GM12873 (cell line): ENCODE measurements around the gene RABGGTA.

Source experiments
- CTCF ChIP-seq: IDR thresholded peaks from 2 replicates; pipeline ENCODE4 v1.5.1; 2012; ENCODE audit warnings: low read depth, mild to moderate bottlenecking, moderate library complexity, low read length, control low read depth; ENCODE audit not compliant: insufficient read depth; ENCODE audit errors: missing control alignments

Gene RABGGTA

GRCh38 chr14:24256960-24257359 is 14.4 kb downstream of the RABGGTA start:
- TF ChIP-seq CTCF: no peak

GRCh38 chr14:24255931-24256711 is 15.3 kb downstream of the RABGGTA start:
- TF ChIP-seq CTCF: no peak

GRCh38 chr14:24255438-24255837 is 16.0 kb downstream of the RABGGTA start:
- TF ChIP-seq CTCF: no peak

- TF ChIP-seq CTCF: no peak
Observed at GRCh38 chr14:24254630-24255392, 16.6 kb downstream of the RABGGTA start.

- TF ChIP-seq CTCF: no peak
Observed at GRCh38 chr14:24253936-24254335, 17.5 kb downstream of the RABGGTA start.

- TF ChIP-seq CTCF: no peak
Observed at GRCh38 chr14:24252289-24253124, 18.9 kb downstream of the RABGGTA start.

- no peak for TF ChIP-seq CTCF
Observed at GRCh38 chr14:24251880-24252288, 19.5 kb downstream of the RABGGTA start.
